Measurements from ENCODE around the gene PRRC1. TPM values are rescaled to one million over a fixed set of nuclear protein-coding genes. Genes with fewer than 3 reads are reported as not detected.
A peak's percentile ranks its signal among the peaks of the same experiment; 100 is the strongest.

PRRC1 gene
- total and polyA plus RNA-seq, 8 donors, result 57.5 to 95.2 (median 81.2) TPM

DNA sequence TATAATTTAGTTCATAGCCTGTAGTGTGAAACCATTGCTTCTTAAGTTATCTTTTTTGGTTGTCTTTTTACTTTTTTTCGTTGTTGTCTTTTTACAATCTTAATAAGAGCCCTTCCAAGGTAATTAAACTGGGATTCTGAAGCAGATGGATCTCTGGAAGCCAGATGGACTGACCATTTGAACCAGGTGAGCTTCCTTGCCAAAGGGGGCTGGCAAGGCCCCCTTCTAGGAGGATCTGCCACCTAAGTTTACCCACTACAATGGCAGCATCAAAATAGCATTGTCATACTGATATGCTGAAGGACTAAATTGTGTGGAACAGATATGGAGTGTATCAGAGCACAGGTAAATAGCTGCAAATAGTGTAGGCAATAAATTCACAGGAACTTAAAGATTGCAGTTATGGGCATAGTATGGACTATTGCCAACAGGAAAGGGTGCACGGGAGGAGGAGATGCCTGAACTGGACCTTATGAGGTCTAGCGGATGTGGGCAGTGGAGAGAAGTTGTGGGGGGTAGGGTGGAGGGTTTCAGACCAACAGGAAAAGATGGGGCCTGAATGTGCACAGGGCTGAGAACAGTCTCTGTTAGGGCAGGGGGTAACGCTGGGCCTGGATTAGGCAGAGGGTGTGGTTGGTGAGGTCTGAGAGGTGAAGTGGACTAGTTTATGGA, 69.9 kb downstream of the PRRC1 start:
- intact Hi-C loops (cut with DNase I), result no loop called here
- ATAC-seq, result no peak
- H3K4me1 ChIP-seq, result no peaks in the 10 kb centered on the region
- no peaks in the 10 kb centered on the region for H3K27me3 ChIP-seq
- H3K4me3 ChIP-seq, result no peak overlapping the region
- TF ChIP-seq, protein P1, sequence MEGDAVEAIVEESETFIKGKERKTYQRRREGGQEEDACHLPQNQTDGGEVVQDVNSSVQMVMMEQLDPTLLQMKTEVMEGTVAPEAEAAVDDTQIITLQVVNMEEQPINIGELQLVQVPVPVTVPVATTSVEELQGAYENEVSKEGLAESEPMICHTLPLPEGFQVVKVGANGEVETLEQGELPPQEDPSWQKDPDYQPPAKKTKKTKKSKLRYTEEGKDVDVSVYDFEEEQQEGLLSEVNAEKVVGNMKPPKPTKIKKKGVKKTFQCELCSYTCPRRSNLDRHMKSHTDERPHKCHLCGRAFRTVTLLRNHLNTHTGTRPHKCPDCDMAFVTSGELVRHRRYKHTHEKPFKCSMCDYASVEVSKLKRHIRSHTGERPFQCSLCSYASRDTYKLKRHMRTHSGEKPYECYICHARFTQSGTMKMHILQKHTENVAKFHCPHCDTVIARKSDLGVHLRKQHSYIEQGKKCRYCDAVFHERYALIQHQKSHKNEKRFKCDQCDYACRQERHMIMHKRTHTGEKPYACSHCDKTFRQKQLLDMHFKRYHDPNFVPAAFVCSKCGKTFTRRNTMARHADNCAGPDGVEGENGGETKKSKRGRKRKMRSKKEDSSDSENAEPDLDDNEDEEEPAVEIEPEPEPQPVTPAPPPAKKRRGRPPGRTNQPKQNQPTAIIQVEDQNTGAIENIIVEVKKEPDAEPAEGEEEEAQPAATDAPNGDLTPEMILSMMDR (IDR thresholded peaks at IDR 0.05), result no peak
- no peak overlapping the region for H3K27ac ChIP-seq
- no peaks in the 10 kb centered on the region for H3K9me3 ChIP-seq
- no peak for DNase-seq
- no peaks in the 10 kb centered on the region for H3K36me3 ChIP-seq

GRCh38 chr5:127588368-127588767, 70.9 kb downstream of the PRRC1 start:
- ATAC-seq, result no peak
- intact Hi-C loops (cut with DNase I), result no loop called here

DNA sequence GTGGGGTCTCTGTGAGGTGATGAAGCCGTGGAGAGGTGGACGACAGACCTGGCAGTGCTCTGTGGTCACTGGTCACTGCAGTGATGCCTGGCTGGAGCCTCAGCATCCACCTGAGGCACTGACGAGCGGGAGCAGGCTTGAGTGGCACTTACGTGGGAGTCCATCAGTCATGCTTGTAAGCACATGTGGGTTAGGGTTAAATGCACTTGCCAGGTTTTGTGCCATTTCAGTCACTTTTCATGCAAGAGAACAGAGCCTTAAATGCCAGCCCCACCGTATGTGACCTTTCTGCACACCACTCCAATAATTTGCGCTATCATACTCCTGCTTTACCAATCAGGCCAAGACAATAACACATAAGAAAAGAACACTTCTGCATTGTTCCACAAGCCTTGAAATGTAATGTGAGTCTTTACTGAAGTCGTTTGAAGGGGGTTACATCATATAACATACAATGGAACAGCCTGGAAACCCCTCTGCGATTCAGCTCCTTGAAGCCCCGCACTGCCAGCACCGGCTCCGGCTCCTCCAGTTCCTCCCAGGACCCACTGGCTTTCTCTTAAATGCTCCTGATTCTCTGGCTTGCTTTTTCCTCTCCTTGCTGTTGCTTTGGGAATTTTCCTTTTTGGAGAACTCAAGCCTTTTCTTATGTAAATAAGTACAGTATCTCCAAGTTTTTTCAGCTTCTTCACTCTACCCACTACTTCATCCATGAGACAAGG, 72.0 kb downstream of the PRRC1 start:
- ATAC-seq (no peak), DNase-seq (no peak)
- H3K27ac ChIP-seq, result no peak overlapping the region
- no peaks in the 10 kb centered on the region for H3K27me3 ChIP-seq
- TF ChIP-seq, protein P1 (IDR thresholded peaks at IDR 0.05), result no peak
- no peak overlapping the region for H3K4me3 ChIP-seq
- no peaks in the 10 kb centered on the region for H3K36me3 ChIP-seq
- intact Hi-C loops (cut with DNase I), result no loop called here
- no peaks in the 10 kb centered on the region for H3K9me3 ChIP-seq
- no peaks in the 10 kb centered on the region for H3K4me1 ChIP-seq

More at GRCh38 chr5:127588368-127588767, 70.9 kb downstream of the PRRC1 start:
- Histone ChIP-seq H3K4me1 (no peaks in the 10 kb centered on the region), H3K36me3 (no peaks in the 10 kb centered on the region), H3K27ac (no peak overlapping the region), H3K9me3 (no peaks in the 10 kb centered on the region), H3K27me3 (no peaks in the 10 kb centered on the region), H3K4me3 (no peak overlapping the region)
- no peak for DNase-seq
- TF ChIP-seq, protein P1 (IDR thresholded peaks at IDR 0.05), result no peak

DNA sequence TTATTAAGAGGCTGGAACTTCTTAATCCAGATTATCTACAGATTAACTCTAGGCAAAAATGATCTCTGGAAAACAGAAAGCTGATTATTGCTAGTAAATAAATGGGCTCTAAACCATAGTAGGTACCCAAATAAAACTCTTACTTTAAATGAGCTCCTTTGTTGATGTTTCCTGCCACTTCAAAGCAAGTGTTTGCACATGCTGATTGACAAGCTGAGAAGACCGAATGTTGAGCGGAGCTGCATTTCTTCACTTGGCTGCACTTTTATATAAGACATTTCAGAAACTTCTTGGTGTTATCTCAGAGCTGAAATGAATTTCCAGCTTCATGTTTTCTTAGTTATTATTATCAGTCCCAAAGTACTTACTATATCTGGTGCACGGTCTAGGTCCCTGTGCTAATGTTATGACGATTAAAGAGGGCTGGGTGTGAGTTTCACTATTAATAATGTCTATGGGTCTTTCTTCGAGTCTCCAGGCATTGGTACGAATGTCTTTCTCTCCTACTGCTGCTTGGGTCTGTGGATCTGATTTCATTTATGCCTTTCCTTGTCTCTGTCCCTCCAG, 72.8 kb downstream of the PRRC1 start:
- ATAC-seq (peak; percentile 87), DNase-seq (peak in 1 of 4 donors; percentile 41)
- H3K9me3 ChIP-seq, result no peaks in the 10 kb centered on the region
- H3K4me3 ChIP-seq, result no peak overlapping the region
- H3K27me3 ChIP-seq, result no peaks in the 10 kb centered on the region
- H3K4me1 ChIP-seq, result no peaks in the 10 kb centered on the region
- intact Hi-C loops (cut with DNase I), result no loop called here
- TF ChIP-seq, protein P1 (IDR thresholded peaks at IDR 0.05), result no peak
- no peaks in the 10 kb centered on the region for H3K36me3 ChIP-seq
- H3K27ac ChIP-seq, result no peak overlapping the region

All from left lung (tissue), 10 donors.